ENCODE data around the gene CDH3.

The CDH3 gene

GRCh38 chr16:68644715-68645493 is at the start of gene CDH3:
Gene CDH3, plus strand, starts transcription at chr16:68645310. Its CDS starts 70 bp downstream, at chr16:68645380.
- DNase-seq (ENCODE audit: extremely low read depth in 1 of 2, low read depth in 1 of 2): no peak

GRCh38 chr16:68596266-68596665 is 48.8 kb upstream of the CDH3 start:
- DNase-seq (ENCODE audit: extremely low read depth in 1 of 2, low read depth in 1 of 2): no peak

- no peak for DNase-seq (ENCODE audit: extremely low read depth in 1 of 2, low read depth in 1 of 2)
Observed at GRCh38 chr16:68599586-68599985, 45.5 kb upstream of the CDH3 start.

GRCh38 chr16:68605746-68606145 is 39.4 kb upstream of the CDH3 start:
- DNase-seq (ENCODE audit: extremely low read depth in 1 of 2, low read depth in 1 of 2): no peak

- no peak for DNase-seq (ENCODE audit: extremely low read depth in 1 of 2, low read depth in 1 of 2)
Observed at GRCh38 chr16:68607443-68607842, 37.7 kb upstream of the CDH3 start.

GRCh38 chr16:68608330-68608729 is 36.8 kb upstream of the CDH3 start:
- DNase-seq (ENCODE audit: extremely low read depth in 1 of 2, low read depth in 1 of 2): no peak

GRCh38 chr16:68612996-68613395 is 32.1 kb upstream of the CDH3 start:
- DNase-seq (ENCODE audit: extremely low read depth in 1 of 2, low read depth in 1 of 2): no peak

GRCh38 chr16:68617734-68618133 is 27.4 kb upstream of the CDH3 start:
- no peak for DNase-seq (ENCODE audit: extremely low read depth in 1 of 2, low read depth in 1 of 2)

- no peak for DNase-seq (ENCODE audit: extremely low read depth in 1 of 2, low read depth in 1 of 2)
Observed at GRCh38 chr16:68626557-68626956, 18.6 kb upstream of the CDH3 start.

GRCh38 chr16:68627951-68628425 is 17.1 kb upstream of the CDH3 start:
- no peak for DNase-seq (ENCODE audit: extremely low read depth in 1 of 2, low read depth in 1 of 2)

GRCh38 chr16:68629351-68629910 is 15.7 kb upstream of the CDH3 start:
- DNase-seq (ENCODE audit: extremely low read depth in 1 of 2, low read depth in 1 of 2): no peak

GRCh38 chr16:68636064-68636560 is 9.0 kb upstream of the CDH3 start:
- no peak for DNase-seq (ENCODE audit: extremely low read depth in 1 of 2, low read depth in 1 of 2)

- DNase-seq (ENCODE audit: extremely low read depth in 1 of 2, low read depth in 1 of 2): no peak
Observed at GRCh38 chr16:68636818-68637217, 8.3 kb upstream of the CDH3 start.

GRCh38 chr16:68640972-68641371 is 4.1 kb upstream of the CDH3 start:
- no peak for DNase-seq (ENCODE audit: extremely low read depth in 1 of 2, low read depth in 1 of 2)

- no peak for DNase-seq (ENCODE audit: extremely low read depth in 1 of 2, low read depth in 1 of 2)
Observed at GRCh38 chr16:68642047-68642435, 3.1 kb upstream of the CDH3 start.

GRCh38 chr16:68642436-68643101 is 2.5 kb upstream of the CDH3 start:
- no peak for DNase-seq (ENCODE audit: extremely low read depth in 1 of 2, low read depth in 1 of 2)

- DNase-seq (ENCODE audit: extremely low read depth in 1 of 2, low read depth in 1 of 2): no peak
Observed at GRCh38 chr16:68643227-68643626, 1.9 kb upstream of the CDH3 start.

- no peak for DNase-seq (ENCODE audit: extremely low read depth in 1 of 2, low read depth in 1 of 2)
Observed at GRCh38 chr16:68643847-68644246, 1.3 kb upstream of the CDH3 start.

GRCh38 chr16:68644296-68644695 is 814 bp upstream of the CDH3 start:
- DNase-seq (ENCODE audit: extremely low read depth in 1 of 2, low read depth in 1 of 2): no peak

- no peak for DNase-seq (ENCODE audit: extremely low read depth in 1 of 2, low read depth in 1 of 2)
Observed at GRCh38 chr16:68645494-68646388, 631 bp downstream of the CDH3 start.

Measured in activated CD8-positive, alpha-beta memory T cell treated with anti-CD3 and anti-CD28 coated beads for 1 hour (primary cell).